Panc1 (cell line): Measurements from ENCODE around the gene ACACA. TPM values are rescaled to one million over a fixed set of nuclear protein-coding genes. Genes with fewer than 3 reads are reported as not detected.

Source experiments
- ATAC-seq: fragments of 200-7000 bp; cut with Tn5 transposase; 2 replicates; pipeline ENCODE4 v1.9.1; 2020; ENCODE audit warnings: mild to moderate bottlenecking, moderate library complexity
- BruUV-seq: library from RNA; stranded (reverse); fragments of 400-500 nt; replicated peaks from 2 replicates; lab custom pipeline; 2021; lab: Mats Ljungman, UMichigan
- CTCF ChIA-PET: fragments of 300-600 bp; sonication (Branson Sonifier 250); formaldehyde crosslinking; loops from one replicate; lab custom pipeline; 2022; ENCODE audit warnings: antibody characterized with exemption; lab: Charles Lee
- POLR2A ChIA-PET: fragments of 300-600 bp; sonication (Branson Sonifier 250); formaldehyde crosslinking; loops from one replicate; lab custom pipeline; 2022; ENCODE audit warnings: antibody characterized with exemption; lab: Charles Lee
- DNase-seq: peaks from one replicate; pipeline ENCODE4 v3.0.0-alpha.2; 2010; ENCODE audit warnings: low read depth, low spot score
- H3K27ac ChIP-seq: 2 replicates; pipeline ENCODE4 v1.5.1; 2011; ENCODE audit warnings: mild to moderate bottlenecking, low read length, inconsistent platforms
- H3K27me3 ChIP-seq: fragments of 200-500 bp; sonication (Bioruptor generic); 2 replicates; pipeline ENCODE4 v1.6.0; 2014; ENCODE audit warnings: low read length, inconsistent platforms; ENCODE audit not compliant: control insufficient read depth, insufficient read depth
- H3K36me3 ChIP-seq: fragments of 200-500 bp; sonication (Bioruptor generic); 2 replicates; pipeline ENCODE4 v1.5.1; 2014; ENCODE audit warnings: inconsistent platforms, mild to moderate bottlenecking, low read length, moderate library complexity; ENCODE audit not compliant: control insufficient read depth, insufficient read depth
- H3K4me1 ChIP-seq: 2 replicates; pipeline ENCODE4 v1.5.1; 2011; ENCODE audit warnings: inconsistent platforms, mild to moderate bottlenecking, low read length, moderate library complexity; ENCODE audit not compliant: control insufficient read depth, insufficient read depth
- H3K4me3 ChIP-seq, 2 experiments: 2 replicates each; pipeline ENCODE4 v1.5.1; 2011 to 2012; ENCODE audit warnings: low read depth in 2 of 2, low read length in 2 of 2, mild to moderate bottlenecking in 2 of 2, inconsistent platforms in 1 of 2, moderate library complexity in 1 of 2
- H3K9me3 ChIP-seq: fragments of 200-500 bp; sonication (Bioruptor generic); 2 replicates; pipeline ENCODE4 v1.5.1; 2014; ENCODE audit warnings: low read depth, mild to moderate bottlenecking, inconsistent platforms, low read length, moderate library complexity; ENCODE audit not compliant: control insufficient read depth, insufficient read depth
- CTCF ChIP-seq: fragments of 450-650 bp; IDR thresholded peaks from 2 replicates; pipeline ENCODE4 v1.5.1; 2017; ENCODE audit warnings: mild to moderate bottlenecking
- POLR2AphosphoS5 ChIP-seq: IDR thresholded peaks from 2 replicates; pipeline ENCODE4 v1.6.1; 2012; ENCODE audit warnings: mild to moderate bottlenecking, low read depth, low read length, moderate library complexity
- REST ChIP-seq, 2 experiments: IDR thresholded peaks; 2 replicates each; pipeline ENCODE4 v1.6.1; 2011 to 2012; ENCODE audit warnings: low read depth in 2 of 2, control low read depth in 1 of 2, low read length in 1 of 2, mild to moderate bottlenecking in 1 of 2, moderate library complexity in 1 of 2; ENCODE audit not compliant: insufficient read depth in 1 of 2
- SIN3A ChIP-seq: IDR thresholded peaks from 2 replicates; pipeline ENCODE4 v1.6.1; 2012; ENCODE audit warnings: low read depth, mild to moderate bottlenecking, low read length, moderate library complexity, borderline replicate concordance; ENCODE audit not compliant: insufficient read depth
- TCF7L2 ChIP-seq: IDR thresholded peaks from 2 replicates; pipeline ENCODE4 v1.6.1; 2011; ENCODE audit warnings: mild to moderate bottlenecking, low read depth, low read length, inconsistent platforms
- in situ Hi-C: cut with HindIII; loops from 2 replicates; pipeline ENCODE4 v1.10.0; 2016; ENCODE audit warnings: low sequenced_read_pairs, low pct_unique_long_range_greater_than_20kb
- intact Hi-C: fragments of 100-400 bp; cut with micrococcal nuclease; formaldehyde crosslinking; loops from one replicate; pipeline ENCODE4 v1.10.0; 2022; ENCODE audit not compliant: unreplicated experiment
- total RNA-seq: library from RNA; stranded (reverse); gene quantifications from one replicate; pipeline ENCODE4 v1.2.1, GENCODE V29; 2021; ENCODE audit not compliant: unreplicated experiment

Gene ACACA
- total RNA-seq, 1 experiment from 2014 or later: 131 TPM

- intact Hi-C loops (no loop called here), in situ Hi-C loops (no loop called here)
- Histone ChIP-seq H3K36me3 (no peaks in the 10 kb centered on the region), H3K27me3 (no peaks in the 10 kb centered on the region), H3K4me3 (no peak overlapping the region), H3K9me3 (no peaks in the 10 kb centered on the region), H3K4me1 (peaks cover 2% of the 10 kb centered on the region; the same call in 1 of the 2 replicates), H3K27ac (no peak overlapping the region)
- BruUV-seq: no TSS peak
- CTCF ChIA-PET: interaction anchor here (0.8 kb wide), 1 partner anchor 8 kb away, joined by 4 read pairs; no protein-coding TSS in a partner anchor
- POLR2A ChIA-PET: no interaction called here
- ATAC-seq: no peak
- no peak for DNase-seq
- TF ChIP-seq TCF7L2 (no peak), POLR2AphosphoS5 (no peak), CTCF (no peak), SIN3A (no peak), REST (IDR thresholded peaks at IDR 0.05; ENCODE audit: insufficient read depth in 1 of 2, low read depth in 2 of 2, low read length in 1 of 2) (no peak)
These were observed 41.0 kb downstream of the ACACA start for GRCh38 chr17:37365589-37365988.

GRCh38 chr17:37361543-37361942 is 45.1 kb downstream of the ACACA start:
- Histone ChIP-seq H3K36me3 (peaks cover 5% of the 10 kb centered on the region), H3K4me3 (no peak overlapping the region), H3K9me3 (no peaks in the 10 kb centered on the region), H3K27ac (peak overlapping the region; percentile 25; the same call in 1 of the 2 replicates), H3K27me3 (no peaks in the 10 kb centered on the region), H3K4me1 (peaks cover 14% of the 10 kb centered on the region)
- BruUV-seq: no TSS peak
- ChIA-PET CTCF (no interaction called here), POLR2A (no interaction called here)
- in situ Hi-C loops (no loop called here), intact Hi-C loops (no loop called here)
- no peak for TF ChIP-seq REST (IDR thresholded peaks at IDR 0.05; ENCODE audit: insufficient read depth in 1 of 2, low read depth in 2 of 2, low read length in 1 of 2)
- TF ChIP-seq TCF7L2: no peak
- TF ChIP-seq POLR2AphosphoS5: no peak
- no peak for TF ChIP-seq SIN3A
- TF ChIP-seq CTCF: no peak
- DNase-seq (no peak), ATAC-seq (no peak)
